Neural progenitor cell (in vitro differentiated cells): ENCODE measurements around the gene RPL7L1.

Experiments
- EZH2 ChIP-seq: fragments of 200-600 bp; sonication (generic); IDR thresholded peaks from 2 replicates; pipeline ENCODE4 v1.6.1; 2017; ENCODE audit warnings: antibody characterized with exemption, mild to moderate bottlenecking, moderate library complexity
- EZH2phosphoT487 ChIP-seq: fragments of 200-600 bp; sonication (generic); IDR thresholded peaks from 2 replicates; pipeline ENCODE4 v1.6.1; 2017; ENCODE audit warnings: antibody characterized with exemption
- TF ChIP-seq, protein P1 (sequence below): fragments of 200-600 bp; sonication (generic); IDR thresholded peaks from 2 replicates; pipeline ENCODE4 v1.5.1; 2017; ENCODE audit warnings: antibody characterized with exemption, mild to moderate bottlenecking

DNA sequence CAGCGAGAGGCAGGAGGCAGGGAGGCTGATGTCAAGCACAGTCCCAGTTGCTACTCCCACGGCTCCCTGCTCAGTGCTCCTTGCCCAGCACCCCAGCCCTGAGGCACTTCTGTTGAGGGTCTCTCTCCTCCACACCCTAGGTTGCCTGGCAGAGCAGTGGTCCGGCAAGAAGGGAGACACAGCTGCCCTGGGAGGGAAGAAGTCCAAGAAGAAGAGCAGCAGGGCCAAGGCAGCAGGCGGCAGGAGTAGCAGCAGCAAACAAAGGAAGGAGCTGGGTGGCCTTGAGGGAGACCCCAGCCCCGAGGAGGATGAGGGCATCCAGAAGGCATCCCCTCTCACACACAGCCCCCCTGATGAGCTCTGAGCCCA lies 59.0 kb downstream of the RPL7L1 start:
- no peak for TF ChIP-seq EZH2
- TF ChIP-seq, protein P1, sequence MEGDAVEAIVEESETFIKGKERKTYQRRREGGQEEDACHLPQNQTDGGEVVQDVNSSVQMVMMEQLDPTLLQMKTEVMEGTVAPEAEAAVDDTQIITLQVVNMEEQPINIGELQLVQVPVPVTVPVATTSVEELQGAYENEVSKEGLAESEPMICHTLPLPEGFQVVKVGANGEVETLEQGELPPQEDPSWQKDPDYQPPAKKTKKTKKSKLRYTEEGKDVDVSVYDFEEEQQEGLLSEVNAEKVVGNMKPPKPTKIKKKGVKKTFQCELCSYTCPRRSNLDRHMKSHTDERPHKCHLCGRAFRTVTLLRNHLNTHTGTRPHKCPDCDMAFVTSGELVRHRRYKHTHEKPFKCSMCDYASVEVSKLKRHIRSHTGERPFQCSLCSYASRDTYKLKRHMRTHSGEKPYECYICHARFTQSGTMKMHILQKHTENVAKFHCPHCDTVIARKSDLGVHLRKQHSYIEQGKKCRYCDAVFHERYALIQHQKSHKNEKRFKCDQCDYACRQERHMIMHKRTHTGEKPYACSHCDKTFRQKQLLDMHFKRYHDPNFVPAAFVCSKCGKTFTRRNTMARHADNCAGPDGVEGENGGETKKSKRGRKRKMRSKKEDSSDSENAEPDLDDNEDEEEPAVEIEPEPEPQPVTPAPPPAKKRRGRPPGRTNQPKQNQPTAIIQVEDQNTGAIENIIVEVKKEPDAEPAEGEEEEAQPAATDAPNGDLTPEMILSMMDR: no peak
- no peak for TF ChIP-seq EZH2phosphoT487
